CD14-positive monocyte (primary cell): Measurements from ENCODE around the gene BSN. TPM values are rescaled to one million over a fixed set of nuclear protein-coding genes. Genes with fewer than 3 reads are reported as not detected.

Source experiments
- DNase-seq, 3 donors: peaks; one replicate each; pipeline ENCODE4 v3.0.0-alpha.2; 2011 to 2022
- H2AFZ ChIP-seq: 2 replicates; pipeline ENCODE4 v1.6.0; 2012; ENCODE audit warnings: mild to moderate bottlenecking, low read depth, low read length, inconsistent platforms; ENCODE audit not compliant: insufficient read depth, poor library complexity, severe bottlenecking
- H3K27ac ChIP-seq, 2 donors: 1 replicate in 1 of 2; 2 replicates in 1 of 2; pipeline ENCODE4 v1.5.1; 2012 to 2013; ENCODE audit warnings: low read length in 2 of 2, control low read depth in 1 of 2, inconsistent platforms in 1 of 2, low read depth in 1 of 2, mild to moderate bottlenecking in 1 of 2
- H3K27me3 ChIP-seq, 2 donors: one replicate each; pipeline versions ENCODE4 v1.6.0 to v1.6.1; 2011 to 2013; ENCODE audit warnings: low read length in 2 of 2; ENCODE audit not compliant: control insufficient read depth in 2 of 2, insufficient read depth in 2 of 2
- H3K36me3 ChIP-seq, 2 donors: replicated peaks in 1 of 2; 1 replicate in 1 of 2; 2 replicates in 1 of 2; pipeline versions ENCODE4 v1.5.1 to v1.6.1; 2012 to 2013; ENCODE audit warnings: low read length in 2 of 2, control low read depth in 1 of 2, inconsistent platforms in 1 of 2, mild to moderate bottlenecking in 1 of 2; ENCODE audit not compliant: insufficient read depth in 2 of 2, control insufficient read depth in 1 of 2
- H3K4me1 ChIP-seq, 2 donors: 1 replicate in 1 of 2; 2 replicates in 1 of 2; pipeline versions ENCODE4 v1.5.1 to v1.6.1; 2012 to 2013; ENCODE audit warnings: low read length in 2 of 2, control low read depth in 1 of 2, inconsistent platforms in 1 of 2, mild to moderate bottlenecking in 1 of 2, moderate library complexity in 1 of 2; ENCODE audit not compliant: insufficient read depth in 2 of 2, control insufficient read depth in 1 of 2
- H3K4me2 ChIP-seq: replicated peaks from 2 replicates; pipeline ENCODE3; 2012; ENCODE audit warnings: low read length, moderate library complexity, mild to moderate bottlenecking; ENCODE audit not compliant: poor library complexity, severe bottlenecking; ENCODE audit errors: extremely low read depth
- H3K4me3 ChIP-seq, 3 experiments: fragments of 200-600 bp in 1 of 3; sonication (generic) in 1 of 3; replicated peaks in 1 of 3; 1 replicate in 2 of 3; 2 replicates in 1 of 3; pipeline ENCODE4 v1.5.1; 2011 to 2013; ENCODE audit warnings: low read length in 3 of 3, mild to moderate bottlenecking in 3 of 3, control low read depth in 2 of 3, low read depth in 2 of 3, inconsistent platforms in 1 of 3, moderate library complexity in 1 of 3
- H3K79me2 ChIP-seq: 2 replicates; pipeline ENCODE4 v1.6.0; 2012; ENCODE audit warnings: mild to moderate bottlenecking, control low read depth, inconsistent platforms, low read length, moderate library complexity; ENCODE audit not compliant: insufficient read depth
- H3K9ac ChIP-seq: 2 replicates; pipeline ENCODE4 v1.6.0; 2017; ENCODE audit warnings: low read length, mild to moderate bottlenecking; ENCODE audit not compliant: insufficient read depth, poor library complexity, severe bottlenecking
- H3K9me3 ChIP-seq, 2 donors: replicated peaks in 1 of 2; 1 replicate in 1 of 2; 2 replicates in 1 of 2; pipeline versions ENCODE4 v1.5.1 to v1.6.1; 2012 to 2013; ENCODE audit warnings: low read length in 2 of 2, control low read depth in 1 of 2; ENCODE audit not compliant: control insufficient read depth in 1 of 2, insufficient read depth in 1 of 2
- H4K20me1 ChIP-seq: 2 replicates; pipeline ENCODE4 v1.6.0; 2012; ENCODE audit warnings: mild to moderate bottlenecking, low read length, control low read depth, moderate library complexity; ENCODE audit not compliant: insufficient read depth
- H3K27ac Mint-ChIP-seq, 7 donors: one replicate each; pipeline ENCODE4 v1.8.0; 2020; ENCODE audit warnings: mild to moderate bottlenecking in 7 of 7, mixed read lengths in 7 of 7, moderate library complexity in 6 of 7, inconsistent platforms in 2 of 7
- H3K27me3 Mint-ChIP-seq, 3 donors: one replicate each; pipeline ENCODE4 v1.8.0; 2021 to 2022; ENCODE audit warnings: low read depth in 3 of 3, mild to moderate bottlenecking in 3 of 3, mixed read lengths in 3 of 3, moderate library complexity in 3 of 3, inconsistent platforms in 1 of 3
- H3K36me3 Mint-ChIP-seq, 2 donors: one replicate each; pipeline ENCODE4 v1.8.0; 2020; ENCODE audit warnings: mixed read lengths in 2 of 2, inconsistent platforms in 1 of 2, mild to moderate bottlenecking in 1 of 2
- H3K4me1 Mint-ChIP-seq: one replicate; pipeline ENCODE4 v1.8.0; 2020; ENCODE audit warnings: mild to moderate bottlenecking, mixed read lengths
- H3K4me3 Mint-ChIP-seq, 2 donors: one replicate each; pipeline ENCODE4 v1.8.0; 2020; ENCODE audit warnings: mild to moderate bottlenecking in 2 of 2, mixed read lengths in 2 of 2, moderate library complexity in 1 of 2
- H3K9me3 Mint-ChIP-seq, 7 donors: one replicate each; pipeline ENCODE4 v1.8.0; 2020 to 2022; ENCODE audit warnings: mixed read lengths in 7 of 7, mild to moderate bottlenecking in 6 of 7, moderate library complexity in 6 of 7, inconsistent platforms in 2 of 7
- CTCF ChIP-seq: fragments of 200-600 bp; IDR thresholded peaks from one replicate; pipeline ENCODE4 v1.8.0; 2022; ENCODE audit warnings: antibody characterized with exemption, mild to moderate bottlenecking
- WGBS: methylation state at CpG from one replicate; pipeline ENCODE4 v1.1.5; 2013; ENCODE audit warnings: missing lambda C conversion rate; ENCODE audit not compliant: insufficient coverage; 5-methylcytosine and 5-hydroxymethylcytosine counted together
- intact Hi-C, 2 donors: fragments of 100-400 bp; cut with micrococcal nuclease; formaldehyde crosslinking; loops; one replicate each; pipeline versions ENCODE4 v1.15.0 to v1.15.1; 2023
- polyA plus RNA-seq, 3 donors: library from polyadenylated mRNA; depleted of rRNA in 1 of 3; unstranded in 2 of 3; stranded (reverse) in 1 of 3; fragments of 300-500 nt in 2 of 3; fragments of >200 nt in 1 of 3; fragmentation: Illumina TruSeq in 2 of 3; gene quantifications; 1 replicate in 2 of 3; 2 replicates in 1 of 3; pipeline ENCODE4 v1.2.3, GENCODE V29; 2012 to 2021

BSN gene
- polyA plus RNA-seq, 3 donors, result not detected

GRCh38 chr3:49628249-49628648, 74.0 kb downstream of the BSN start:
- Histone ChIP-seq H3K27ac (no peak overlapping the region), H3K79me2 (no peaks in the 10 kb centered on the region), H3K9me3 (peaks cover 15 to 16% of the 10 kb centered on the region in 2 donors), H3K4me2 (no peak overlapping the region), H3K4me1 (no peaks in the 10 kb centered on the region), H2AFZ (no peak overlapping the region), H3K27me3 (no peaks in the 10 kb centered on the region), H3K9ac (no peak overlapping the region), H3K4me3 (no peak overlapping the region), H4K20me1 (no peaks in the 10 kb centered on the region), H3K36me3 (no peaks in the 10 kb centered on the region)
- no peak overlapping the region for H3K4me3 Mint-ChIP-seq
- intact Hi-C loops, result no loop called here
- TF ChIP-seq CTCF, result no peak
- 94% methylated on average over 1 of the region's 2 CpGs for WGBS
- peaks cover 4 to 9% (median 8%) of the 10 kb centered on the region in 3 donors for H3K27me3 Mint-ChIP-seq
- DNase-seq, result no peak
- H3K4me1 Mint-ChIP-seq, result no peaks in the 10 kb centered on the region
- no peaks in the 10 kb centered on the region for H3K36me3 Mint-ChIP-seq
- peak overlapping the region in 1 of 7 donors; percentile 50 for H3K27ac Mint-ChIP-seq
- peaks cover 13 to 20% (median 17%) of the 10 kb centered on the region in 7 donors for H3K9me3 Mint-ChIP-seq

- intact Hi-C loops, result no loop called here
- no peaks in the 10 kb centered on the region for H3K36me3 ChIP-seq
- H3K4me1 ChIP-seq, result no peaks in the 10 kb centered on the region
- no peaks in the 10 kb centered on the region for H3K27me3 ChIP-seq
- Mint-ChIP-seq H3K36me3 (no peaks in the 10 kb centered on the region), H3K27me3 (peaks cover 4 to 11% (median 9%) of the 10 kb centered on the region in 3 donors), H3K4me1 (no peaks in the 10 kb centered on the region), H3K27ac (no peak overlapping the region), H3K4me3 (no peak overlapping the region), H3K9me3 (peaks cover 13 to 20% (median 17%) of the 10 kb centered on the region in 7 donors)
- H3K79me2 ChIP-seq, result no peaks in the 10 kb centered on the region
- DNase-seq, result no peak
- no peak overlapping the region for H3K4me2 ChIP-seq
- no peak overlapping the region for H3K4me3 ChIP-seq
- no peak overlapping the region for H2AFZ ChIP-seq
- peaks cover 15 to 16% of the 10 kb centered on the region in 2 donors for H3K9me3 ChIP-seq
- H4K20me1 ChIP-seq, result no peaks in the 10 kb centered on the region
- H3K27ac ChIP-seq, result no peak overlapping the region
- H3K9ac ChIP-seq, result no peak overlapping the region
- no peak for TF ChIP-seq CTCF
- 96% methylated on average over 4 of the region's 4 CpGs for WGBS
Observed at GRCh38 chr3:49629451-49629850, 75.2 kb downstream of the BSN start.
